ENCODE data around the gene PDS5A. TPM values are rescaled to one million over a fixed set of nuclear protein-coding genes. Genes with fewer than 3 reads are reported as not detected.

The PDS5A gene
- total and polyA plus RNA-seq, 9 of the 15 experiments (the other 6 are each of a cell fraction or from before 2014, with no cell fraction given) = 16.4 to 85.4 (median 70.0) TPM

GRCh38 chr4:39963656-39964055, 14.1 kb downstream of the PDS5A start:
- ATAC-seq = no peak
- H2AFZ ChIP-seq (ENCODE audit: low read depth, low read length) = no peak overlapping the region
- intact Hi-C loops (cut with micrococcal nuclease) = no loop called here
- 100% methylated on average over 3 of the region's 5 CpGs for WGBS (ENCODE audit: insufficient coverage, low coverage, missing lambda C conversion rate)
- H3K36me3 ChIP-seq (ENCODE audit: control insufficient read depth, insufficient read depth, low read length) = peaks cover 31% of the 10 kb centered on the region; the same call in 2 of the 3 replicates
- ChIA-PET POLR2A (interaction anchor here (0.6 to 1.1 kb wide), 2 partner anchors 11 to 376 kb away, joined by 4 to 5 read pairs; no protein-coding TSS in a partner anchor), CTCF (ENCODE audit: low intra/inter-chr PET ratio) (no interaction called here)
- BruUV-seq (replicated peaks) = no TSS peak
- in situ Hi-C loops (cut with MboI) = no loop called here
- H3K79me2 ChIP-seq (ENCODE audit: control insufficient read depth, insufficient read depth, low read length) = peaks cover 100% of the 10 kb centered on the region
- TF ChIP-seq, protein P1, sequence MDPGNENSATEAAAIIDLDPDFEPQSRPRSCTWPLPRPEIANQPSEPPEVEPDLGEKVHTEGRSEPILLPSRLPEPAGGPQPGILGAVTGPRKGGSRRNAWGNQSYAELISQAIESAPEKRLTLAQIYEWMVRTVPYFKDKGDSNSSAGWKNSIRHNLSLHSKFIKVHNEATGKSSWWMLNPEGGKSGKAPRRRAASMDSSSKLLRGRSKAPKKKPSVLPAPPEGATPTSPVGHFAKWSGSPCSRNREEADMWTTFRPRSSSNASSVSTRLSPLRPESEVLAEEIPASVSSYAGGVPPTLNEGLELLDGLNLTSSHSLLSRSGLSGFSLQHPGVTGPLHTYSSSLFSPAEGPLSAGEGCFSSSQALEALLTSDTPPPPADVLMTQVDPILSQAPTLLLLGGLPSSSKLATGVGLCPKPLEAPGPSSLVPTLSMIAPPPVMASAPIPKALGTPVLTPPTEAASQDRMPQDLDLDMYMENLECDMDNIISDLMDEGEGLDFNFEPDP (CRISPR knock-in tag; IDR thresholded peaks at IDR 0.05) = no peak
- TF ChIP-seq STAT5B (CRISPR knock-in tag; IDR thresholded peaks at IDR 0.05) (no peak), TFAM (CRISPR knock-in tag; conservative IDR thresholded peaks at IDR 0.05) (no peak), ZNF274 (IDR thresholded peaks at IDR 0.05; ENCODE audit: borderline replicate concordance, low read depth, low read length) (no peak), FIP1L1 (IDR thresholded peaks at IDR 0.05; ENCODE audit: low read depth, low read length, poor library complexity, severe bottlenecking) (no peak), BDP1 (IDR thresholded peaks at IDR 0.05; ENCODE audit: insufficient read depth, insufficient read length) (no peak), ZNF324 (CRISPR knock-in tag; IDR thresholded peaks at IDR 0.05) (no peak)
- TF ChIP-seq, protein P2, sequence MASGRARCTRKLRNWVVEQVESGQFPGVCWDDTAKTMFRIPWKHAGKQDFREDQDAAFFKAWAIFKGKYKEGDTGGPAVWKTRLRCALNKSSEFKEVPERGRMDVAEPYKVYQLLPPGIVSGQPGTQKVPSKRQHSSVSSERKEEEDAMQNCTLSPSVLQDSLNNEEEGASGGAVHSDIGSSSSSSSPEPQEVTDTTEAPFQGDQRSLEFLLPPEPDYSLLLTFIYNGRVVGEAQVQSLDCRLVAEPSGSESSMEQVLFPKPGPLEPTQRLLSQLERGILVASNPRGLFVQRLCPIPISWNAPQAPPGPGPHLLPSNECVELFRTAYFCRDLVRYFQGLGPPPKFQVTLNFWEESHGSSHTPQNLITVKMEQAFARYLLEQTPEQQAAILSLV (tag; IDR thresholded peaks at IDR 0.05) = no peak
- H3K9ac ChIP-seq (ENCODE audit: insufficient read depth in 1 of 2, low read depth in 2 of 2, low read length in 2 of 2) = no peak overlapping the region
- H3K4me3 ChIP-seq = no peak overlapping the region
- no peak for DNase-seq (ENCODE audit: extremely low read depth in 1 of 4, low spot score in 3 of 4)
- no peaks in the 10 kb centered on the region for H3K9me1 ChIP-seq (ENCODE audit: control insufficient read depth, insufficient read depth, low read length)
- H3K27me3 ChIP-seq (ENCODE audit: control insufficient read depth in 2 of 2, insufficient read depth in 2 of 2, low read length in 2 of 2) = no peaks in the 10 kb centered on the region
- H3K4me2 ChIP-seq (ENCODE audit: insufficient read depth, low read length) = no peak overlapping the region
- no peaks in the 10 kb centered on the region; the same call in 1 of the 2 replicates for H4K20me1 ChIP-seq (replicated peaks; ENCODE audit: control insufficient read depth, insufficient read depth, low read length)
- no peak for FAIRE-seq
- no peaks in the 10 kb centered on the region for H3K4me1 ChIP-seq (replicated peaks in 1 of 2; ENCODE audit: control insufficient read depth in 2 of 2, insufficient read depth in 2 of 2, low read length in 2 of 2)
- H3K9me3 ChIP-seq (replicated peaks; ENCODE audit: control insufficient read depth, insufficient read depth, low read depth, low read length) = no peaks in the 10 kb centered on the region
- H3K27ac ChIP-seq (ENCODE audit: extremely low read depth, low read depth, low read length) = no peak overlapping the region

Data from K562 (cell line).